HG02885 (cell line): Measurements from ENCODE around the gene RDH11.
"Not testable (repeated sequence)": the region's sequence is repeated elsewhere in the genome, so short reads cannot be mapped to it uniquely, and the experiment has no call there.

Source experiments
- ATAC-seq: cut with Tn5 transposase; IDR thresholded peaks from one replicate; pipeline ENCODE4 v1.9.1; 2021; ENCODE audit warnings: mild to moderate bottlenecking; ENCODE audit not compliant: unreplicated experiment, poor library complexity

Gene RDH11, protein sequence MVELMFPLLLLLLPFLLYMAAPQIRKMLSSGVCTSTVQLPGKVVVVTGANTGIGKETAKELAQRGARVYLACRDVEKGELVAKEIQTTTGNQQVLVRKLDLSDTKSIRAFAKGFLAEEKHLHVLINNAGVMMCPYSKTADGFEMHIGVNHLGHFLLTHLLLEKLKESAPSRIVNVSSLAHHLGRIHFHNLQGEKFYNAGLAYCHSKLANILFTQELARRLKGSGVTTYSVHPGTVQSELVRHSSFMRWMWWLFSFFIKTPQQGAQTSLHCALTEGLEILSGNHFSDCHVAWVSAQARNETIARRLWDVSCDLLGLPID

DNA sequence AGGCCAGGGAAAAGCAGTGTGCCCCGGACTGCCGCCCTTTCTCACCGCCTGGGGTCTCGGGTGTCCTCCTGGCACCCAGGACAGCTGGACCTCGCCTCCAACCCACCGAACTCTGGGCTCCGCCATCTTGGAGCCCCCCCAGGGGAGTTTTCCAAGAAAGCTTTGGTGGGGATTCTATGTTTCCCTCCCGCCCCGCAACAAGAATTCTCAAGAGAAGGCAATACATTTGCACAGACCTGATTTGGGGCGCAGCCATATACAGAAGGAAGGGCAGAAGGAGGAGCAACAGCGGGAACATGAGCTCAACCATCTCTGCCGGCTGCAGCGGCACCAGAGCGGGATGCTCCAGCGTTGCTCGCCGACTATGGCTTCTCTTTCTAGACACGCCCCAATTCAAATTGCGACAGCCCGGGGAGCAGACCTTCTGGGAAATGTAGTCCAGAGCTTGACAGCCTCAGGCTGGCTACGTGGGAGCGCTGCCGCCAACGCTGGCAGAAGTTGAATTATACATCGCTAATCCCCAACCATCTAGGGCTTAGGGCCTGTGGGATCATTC lies at the start of gene RDH11:
Gene RDH11, minus strand, starts transcription at position 371 of the 556 bp plus-strand sequence. Its CDS starts 61 bp downstream, at position 310.
- peak; percentile 89 for ATAC-seq

DNA sequence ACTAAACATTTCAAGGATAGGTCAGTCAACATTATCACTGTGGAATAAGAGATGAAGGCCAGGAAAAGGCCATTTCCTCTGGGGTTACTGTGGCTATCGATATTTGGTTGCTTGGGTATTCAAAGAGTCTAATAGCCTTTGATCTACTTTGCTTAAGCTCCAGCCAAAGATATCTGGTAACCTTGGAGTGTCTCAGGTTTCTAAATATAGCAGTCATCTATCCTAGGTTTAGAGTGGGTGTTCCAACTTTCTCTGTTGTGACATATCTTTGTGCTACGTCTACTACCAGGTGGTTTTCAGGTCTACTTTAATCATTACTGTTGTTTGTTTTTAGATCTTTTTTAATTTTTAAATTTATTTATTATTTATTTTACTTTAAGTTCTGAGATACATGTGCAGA lies 48.5 kb upstream of the RDH11 start:
- no peak for ATAC-seq

DNA sequence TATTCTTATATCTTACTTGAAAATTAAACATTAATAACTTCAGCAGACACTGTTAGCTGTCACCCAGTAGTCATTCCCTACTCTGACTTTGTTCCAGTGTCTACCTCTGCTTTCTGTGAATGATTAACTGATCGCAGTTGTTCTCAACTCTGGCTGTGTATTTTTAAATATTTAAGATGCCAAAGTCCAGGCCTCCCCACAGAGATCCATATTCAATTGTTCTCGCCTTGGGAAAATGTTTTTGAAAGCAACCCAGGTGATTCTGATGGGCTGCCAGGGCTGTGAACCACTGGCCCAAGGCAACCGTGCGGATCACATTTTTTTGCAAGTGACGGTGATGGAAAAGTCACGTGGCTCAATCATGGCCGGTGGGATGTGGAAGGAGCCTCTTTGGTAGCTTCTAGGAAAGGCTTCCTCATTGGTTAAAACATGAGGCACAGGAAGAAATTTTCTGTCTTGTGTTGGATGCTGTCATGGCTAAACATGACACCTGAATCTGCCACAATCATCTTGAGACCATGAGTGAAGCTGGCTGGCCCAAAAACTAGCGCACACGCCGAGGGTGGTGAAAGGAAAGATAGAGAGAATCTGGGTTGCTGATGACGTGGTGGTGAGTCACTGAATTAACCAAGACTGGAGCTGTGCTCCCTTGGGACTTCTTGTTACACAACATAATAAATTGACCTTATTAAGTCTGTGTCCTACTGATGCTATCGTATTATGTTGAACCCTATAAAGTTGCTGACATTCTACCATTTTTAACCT lies 43.4 kb upstream of the RDH11 start:
- no peak for ATAC-seq

DNA sequence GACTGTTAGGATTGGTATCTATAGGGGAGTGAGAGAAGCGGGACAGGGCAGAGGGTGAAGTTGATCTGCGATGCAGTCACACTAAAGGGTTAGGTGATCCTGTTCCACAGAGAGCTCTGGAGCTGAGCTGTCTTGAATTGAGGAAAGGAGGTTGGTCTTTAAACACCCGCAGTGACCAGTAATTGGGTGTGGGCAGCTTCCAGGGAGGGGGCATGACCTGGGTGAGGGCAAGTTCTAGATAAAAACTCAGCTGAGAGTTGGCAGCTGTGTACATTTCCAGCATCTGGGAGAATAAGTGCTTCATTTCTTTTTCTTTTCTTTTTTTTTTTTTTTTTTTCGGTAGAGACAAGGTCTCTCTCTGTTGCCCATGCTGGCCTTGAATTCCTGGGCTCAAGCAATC lies 41.2 kb upstream of the RDH11 start:
- ATAC-seq = no peak

DNA sequence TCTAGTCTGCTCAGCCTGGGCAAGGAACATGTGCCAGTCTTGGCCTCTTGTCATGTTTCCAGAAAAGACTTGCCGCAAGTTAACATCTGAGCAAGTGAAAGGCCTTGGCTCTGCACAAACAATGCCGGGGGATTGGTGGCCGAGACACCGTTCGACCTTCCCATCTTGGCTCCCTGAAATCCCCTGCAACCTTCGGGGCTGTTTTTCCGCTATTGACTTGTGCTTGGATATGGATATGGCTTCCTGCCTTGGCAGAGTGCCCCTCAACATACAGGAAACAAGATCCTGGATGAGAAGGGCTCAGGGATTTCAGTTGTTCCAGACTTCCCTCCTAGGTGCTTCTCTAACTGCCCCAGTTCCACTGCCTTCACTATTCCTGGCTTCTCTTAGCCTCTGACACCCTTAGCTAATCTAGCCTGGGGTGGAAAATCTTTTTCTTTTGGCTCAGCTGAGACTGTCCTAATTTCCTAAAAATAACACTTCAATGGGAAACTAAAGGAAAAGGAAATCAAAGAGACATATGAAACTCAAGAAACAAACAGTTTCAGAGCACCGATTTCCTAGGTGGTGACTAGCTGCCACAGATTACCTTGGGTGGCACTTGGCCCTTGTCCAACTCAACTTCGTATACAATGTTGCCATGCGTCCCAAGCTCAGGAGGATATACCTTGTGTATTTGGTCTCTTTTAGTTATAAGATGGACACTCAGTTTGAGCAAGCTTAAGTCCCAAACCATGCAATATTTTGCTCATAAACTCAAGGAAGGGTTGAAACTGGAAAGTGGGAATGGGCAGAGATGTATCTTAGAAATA lies 40.0 kb upstream of the RDH11 start:
- ATAC-seq = no peak

DNA sequence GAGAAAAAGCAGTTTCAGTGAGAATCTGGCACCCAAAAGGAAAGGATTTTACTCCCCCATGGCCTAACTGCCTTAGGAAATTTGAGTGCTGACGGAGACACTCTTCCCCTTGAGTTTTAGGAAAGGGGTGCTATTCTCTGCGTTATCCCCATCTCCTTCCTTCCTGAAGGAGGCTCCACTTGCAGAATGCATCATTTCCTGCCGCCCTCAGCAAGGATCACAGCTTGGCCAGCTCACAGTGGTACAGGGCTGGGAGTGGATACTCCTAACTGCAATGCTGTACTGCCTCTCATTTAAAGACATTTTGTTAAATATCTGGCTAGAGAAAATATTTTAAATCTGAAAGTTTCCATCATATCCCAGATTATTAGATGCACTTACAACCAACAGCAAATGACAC lies 39.1 kb upstream of the RDH11 start:
- no peak for ATAC-seq

DNA sequence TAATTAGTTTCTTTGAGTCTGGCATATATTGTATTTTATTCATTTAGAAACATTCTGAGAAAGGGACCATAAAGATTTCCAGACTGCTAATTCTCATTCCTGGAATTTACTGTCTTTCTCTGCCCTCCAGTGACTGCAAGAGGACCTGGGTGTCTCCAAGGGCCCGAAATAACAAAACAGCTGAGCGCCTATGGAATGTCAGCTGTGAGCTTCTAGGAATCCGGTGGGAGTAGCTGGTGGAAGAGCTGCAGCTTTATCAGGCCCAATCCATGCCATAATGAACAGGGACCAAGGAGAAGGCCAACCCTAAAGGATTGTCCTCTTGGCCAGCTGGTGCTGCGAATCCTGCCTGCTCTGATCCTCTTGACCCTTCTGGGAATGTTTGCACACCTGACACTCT lies 38.1 kb upstream of the RDH11 start:
- ATAC-seq = no peak

DNA sequence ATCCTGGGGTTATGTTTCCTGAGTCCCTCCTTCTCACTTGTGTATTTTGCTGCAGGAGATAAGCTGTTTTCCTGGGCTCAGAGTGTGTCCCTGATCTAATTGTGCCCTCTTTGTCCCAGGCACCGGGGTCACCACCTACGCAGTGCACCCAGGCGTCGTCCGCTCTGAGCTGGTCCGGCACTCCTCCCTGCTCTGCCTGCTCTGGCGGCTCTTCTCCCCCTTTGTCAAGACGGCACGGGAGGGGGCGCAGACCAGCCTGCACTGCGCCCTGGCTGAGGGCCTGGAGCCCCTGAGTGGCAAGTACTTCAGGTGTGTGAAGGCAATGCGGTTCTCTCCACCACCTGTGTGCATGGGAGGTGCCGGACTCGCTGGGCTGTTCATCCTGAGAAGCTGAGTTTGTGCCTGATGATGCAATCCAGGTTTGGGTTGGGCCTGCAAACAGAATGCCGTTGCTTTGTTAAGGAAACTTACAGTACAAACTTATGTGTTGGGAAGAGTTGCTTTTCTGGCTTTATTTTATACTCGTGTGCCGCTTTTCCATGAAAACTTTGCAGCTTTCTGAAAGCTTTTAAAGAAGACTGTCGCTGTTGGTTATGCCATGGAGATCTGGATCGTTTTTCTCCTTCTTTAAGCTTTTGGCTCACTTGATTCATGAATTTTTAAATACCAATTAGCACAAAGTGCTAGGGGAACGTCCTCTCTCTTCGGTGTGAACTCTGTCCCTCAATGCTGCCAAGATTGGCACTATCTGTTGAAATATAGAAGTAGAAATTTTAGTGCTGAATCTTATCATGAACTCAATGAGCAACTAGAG lies 33.7 kb upstream of the RDH11 start:
- ATAC-seq = no peak

DNA sequence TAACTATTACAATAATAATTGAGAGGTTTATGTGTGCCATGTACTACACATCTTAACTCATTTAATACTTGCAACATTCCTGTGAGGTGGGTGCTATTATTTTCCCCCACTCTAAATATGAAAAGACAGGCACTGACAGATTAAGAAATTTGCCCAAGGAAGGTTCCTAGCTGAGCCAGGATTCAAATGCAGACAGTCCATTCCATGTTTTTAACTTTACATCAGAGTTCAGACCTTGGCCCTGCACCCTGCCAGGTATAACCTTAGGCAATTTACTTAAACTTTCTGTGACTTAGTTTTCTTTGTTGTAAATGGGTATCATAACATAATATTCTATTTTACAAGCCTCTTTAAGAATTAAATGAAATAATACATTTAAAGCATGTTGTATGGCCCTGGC lies 32.7 kb upstream of the RDH11 start:
- no peak for ATAC-seq

DNA sequence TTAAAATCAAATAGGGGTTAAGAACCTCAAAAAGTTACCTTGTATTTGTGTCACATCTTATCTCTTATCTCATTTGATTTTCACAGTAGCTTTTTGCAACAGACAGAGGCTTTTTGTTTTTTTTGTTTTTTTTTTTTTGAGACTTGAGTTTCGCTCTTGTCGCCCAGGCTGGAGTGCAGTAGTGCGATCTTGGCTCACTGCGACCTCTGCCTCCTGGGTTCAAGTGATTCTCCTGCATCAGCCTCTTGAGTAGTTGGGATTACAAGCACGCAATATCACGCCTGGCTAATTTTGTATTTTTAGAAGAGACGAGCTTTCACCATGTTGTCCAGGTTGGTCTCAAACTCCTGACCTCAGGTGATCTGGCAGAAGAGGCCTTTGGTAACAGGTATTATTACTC lies 31.8 kb upstream of the RDH11 start:
- ATAC-seq = no peak

DNA sequence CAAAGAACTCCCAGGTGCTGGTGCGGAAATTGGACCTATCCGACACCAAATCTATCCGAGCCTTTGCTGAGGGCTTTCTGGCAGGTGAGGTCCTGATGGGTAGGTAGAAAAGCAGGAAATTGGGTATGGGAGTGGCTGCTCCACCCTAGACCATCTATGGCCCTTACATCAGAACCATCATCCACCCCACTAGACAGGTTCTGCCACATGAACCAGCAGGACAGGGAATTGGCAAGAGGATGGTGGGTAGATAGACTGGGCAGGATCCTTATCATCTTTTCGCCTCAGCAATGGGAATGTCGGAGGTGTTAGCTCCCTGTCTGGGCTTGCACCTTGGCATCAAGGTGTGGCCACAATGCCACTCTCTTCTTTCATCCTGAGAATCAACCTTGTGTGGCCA lies 29.6 kb upstream of the RDH11 start:
- no peak for ATAC-seq

DNA sequence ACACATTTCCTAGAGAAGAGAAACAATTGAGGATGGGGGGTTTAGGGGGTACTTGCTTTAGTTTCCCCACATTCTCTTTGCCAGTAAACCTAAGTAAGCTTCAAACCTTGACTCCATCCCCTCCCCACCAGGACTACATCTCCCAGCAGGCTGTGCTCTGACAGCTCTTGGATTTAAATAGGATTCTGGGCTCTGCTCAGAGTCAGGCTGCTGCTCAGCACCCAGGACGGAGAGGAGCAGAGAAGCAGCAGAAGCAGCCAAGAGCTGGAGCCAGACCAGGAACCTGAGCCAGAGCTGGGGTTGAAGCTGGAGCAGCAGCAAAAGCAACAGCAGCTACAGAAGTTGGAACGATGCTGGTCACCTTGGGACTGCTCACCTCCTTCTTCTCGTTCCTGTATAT lies 26.7 kb upstream of the RDH11 start:
- ATAC-seq = no peak

DNA sequence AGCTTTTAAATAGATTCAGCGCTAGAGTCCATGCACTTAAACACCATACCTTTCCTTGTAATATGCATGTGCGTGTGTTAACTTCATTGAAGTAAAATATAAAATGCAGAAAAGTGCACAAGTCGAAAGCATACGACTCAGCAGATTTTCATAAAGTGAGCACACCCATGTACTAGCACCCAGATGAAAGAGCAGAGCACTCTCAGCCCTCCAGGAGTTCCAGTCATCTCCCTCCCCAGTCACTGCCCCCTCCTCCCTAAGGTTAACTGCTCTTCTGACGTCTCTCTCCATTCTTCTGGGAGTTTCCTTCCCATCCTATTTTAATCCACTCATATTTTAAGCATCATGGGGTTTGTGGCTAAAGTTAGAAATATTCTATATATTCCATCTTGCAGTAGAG lies 26.3 kb upstream of the RDH11 start:
- ATAC-seq = no peak

DNA sequence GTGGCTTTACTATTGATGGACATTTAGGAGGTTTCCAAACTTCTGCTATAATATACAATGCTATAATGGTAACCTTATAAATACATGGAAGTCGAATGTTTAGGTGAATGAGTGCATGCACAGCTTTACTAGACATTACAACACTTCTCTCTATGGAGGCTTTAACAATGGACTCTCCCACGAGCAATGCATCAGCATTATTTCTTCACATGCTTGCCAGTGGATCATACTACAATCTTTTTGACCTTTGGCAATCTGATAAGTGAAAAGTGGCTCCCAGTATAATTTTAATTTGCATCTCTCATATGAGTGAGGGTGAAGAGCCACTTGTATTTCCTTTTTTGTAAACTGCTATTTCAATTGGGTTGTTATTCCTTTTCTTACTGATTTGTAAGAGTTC lies 24.3 kb upstream of the RDH11 start:
- no peak for ATAC-seq

DNA sequence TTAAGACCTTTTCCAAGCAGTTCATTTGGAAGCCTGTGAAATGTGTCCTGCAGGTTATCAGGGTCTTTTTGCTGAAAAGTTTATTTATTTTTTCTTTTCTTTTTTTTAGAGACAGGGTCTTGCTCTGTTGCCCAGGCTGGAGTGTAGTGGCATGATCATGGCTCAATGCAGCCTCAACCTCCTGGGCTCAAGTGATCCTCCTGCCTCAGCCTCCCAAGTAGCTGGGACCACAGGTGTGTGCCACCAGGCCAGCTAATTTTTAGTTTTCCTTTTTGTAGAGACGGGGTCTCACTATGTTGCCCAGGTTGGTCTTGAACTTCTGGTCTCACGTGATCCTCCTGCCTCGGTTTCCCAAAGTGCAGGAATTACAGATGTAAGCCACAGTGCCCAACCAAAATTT lies 23.8 kb upstream of the RDH11 start:
- not testable (repeated sequence) for ATAC-seq

DNA sequence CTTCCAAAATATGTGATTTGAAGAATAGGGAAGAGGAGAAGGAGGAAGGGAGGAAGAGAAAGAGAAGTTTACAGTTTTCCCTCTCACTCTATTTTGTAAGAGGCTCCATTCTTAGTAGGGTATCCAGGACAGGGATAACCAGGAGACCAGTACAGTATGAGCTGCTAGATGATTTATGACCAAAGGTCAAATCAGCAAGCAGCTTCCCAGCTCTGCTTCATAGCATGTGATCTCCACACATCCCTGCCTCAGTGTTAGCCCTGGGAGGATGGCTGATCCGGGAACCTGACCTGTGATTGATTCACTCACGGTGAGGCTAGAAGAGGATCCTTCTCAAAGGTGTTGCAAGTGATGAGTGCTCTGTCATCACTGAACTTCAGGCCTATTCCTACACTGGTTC lies 22.7 kb upstream of the RDH11 start:
- no peak for ATAC-seq

DNA sequence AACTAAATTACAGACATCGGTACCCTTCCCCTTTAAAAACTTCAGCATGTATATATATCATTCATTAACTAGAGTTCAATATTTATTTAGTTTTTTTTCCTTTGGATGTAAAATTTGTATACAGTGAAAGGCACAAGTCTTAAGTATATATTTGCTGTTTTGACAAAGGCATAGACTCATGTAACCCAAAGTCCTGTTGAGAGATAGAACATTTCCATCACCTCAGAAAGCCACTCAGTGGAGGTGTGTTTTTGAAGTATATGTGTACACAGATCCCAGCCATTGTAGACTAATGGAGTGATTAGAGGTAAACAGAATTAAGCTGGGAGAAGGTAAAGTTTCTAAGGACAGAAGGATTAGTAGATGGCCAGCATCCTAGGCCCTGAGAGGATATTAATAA lies 21.5 kb upstream of the RDH11 start:
- no peak for ATAC-seq

DNA sequence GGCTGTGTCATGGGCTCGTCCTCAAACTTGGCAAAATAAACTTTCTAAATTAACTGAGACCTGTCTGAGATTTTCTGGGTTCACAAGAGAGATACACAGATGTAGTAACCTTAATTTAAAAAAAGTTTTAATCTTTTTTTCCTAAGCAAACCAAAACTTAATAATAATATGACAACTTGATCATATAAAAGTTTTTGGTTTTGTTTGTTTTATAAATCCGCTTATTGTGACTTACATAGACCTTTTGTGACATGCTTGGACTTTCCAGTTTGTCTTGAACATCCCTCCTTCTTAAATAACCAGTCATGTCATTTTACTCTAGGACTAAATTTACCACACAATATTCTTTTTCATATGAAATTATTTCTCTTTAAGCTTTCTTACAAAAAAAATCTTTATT lies 14.6 kb upstream of the RDH11 start:
- no peak for ATAC-seq

DNA sequence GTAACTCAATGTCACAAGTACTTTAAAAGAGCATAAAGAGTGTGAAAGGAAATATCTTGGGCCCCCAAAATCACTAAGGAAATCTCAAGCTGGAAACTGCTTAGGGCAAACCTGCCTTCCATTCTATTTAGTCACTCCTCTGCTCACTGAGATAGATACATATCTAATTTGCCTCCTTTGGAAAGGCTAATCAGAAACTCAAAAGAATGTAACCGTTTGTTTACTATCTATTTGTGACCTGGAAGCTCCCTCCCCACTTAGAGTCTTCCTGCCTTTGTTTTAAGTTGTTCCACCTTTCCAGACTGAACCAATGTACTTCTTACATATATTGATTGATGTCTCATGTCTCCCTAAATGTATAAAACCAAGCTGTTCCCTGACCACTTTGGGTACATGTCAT lies 14.2 kb upstream of the RDH11 start:
- not testable (repeated sequence) for ATAC-seq

DNA sequence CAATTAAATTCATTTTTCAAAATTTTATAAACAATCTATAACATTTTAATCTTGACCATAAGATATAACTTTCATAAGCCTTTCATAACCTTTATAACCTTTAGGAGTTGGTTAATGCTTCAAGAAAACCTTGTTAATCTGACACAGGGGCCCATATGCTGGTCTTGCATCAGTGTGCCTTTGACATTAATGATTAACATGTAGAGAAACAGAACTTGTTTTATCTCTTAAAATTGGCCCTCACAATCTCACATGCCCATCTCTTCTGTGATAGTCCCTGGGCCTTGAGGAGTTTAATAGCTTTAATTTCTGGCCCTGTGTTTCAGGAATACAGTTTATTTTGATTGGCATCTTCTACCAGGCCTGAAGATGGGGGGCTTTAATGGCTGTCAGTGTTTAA lies 13.8 kb upstream of the RDH11 start:
- ATAC-seq = not testable (repeated sequence)
